ENCODE results near the gene CCDC86.

The CCDC86 gene

DNA sequence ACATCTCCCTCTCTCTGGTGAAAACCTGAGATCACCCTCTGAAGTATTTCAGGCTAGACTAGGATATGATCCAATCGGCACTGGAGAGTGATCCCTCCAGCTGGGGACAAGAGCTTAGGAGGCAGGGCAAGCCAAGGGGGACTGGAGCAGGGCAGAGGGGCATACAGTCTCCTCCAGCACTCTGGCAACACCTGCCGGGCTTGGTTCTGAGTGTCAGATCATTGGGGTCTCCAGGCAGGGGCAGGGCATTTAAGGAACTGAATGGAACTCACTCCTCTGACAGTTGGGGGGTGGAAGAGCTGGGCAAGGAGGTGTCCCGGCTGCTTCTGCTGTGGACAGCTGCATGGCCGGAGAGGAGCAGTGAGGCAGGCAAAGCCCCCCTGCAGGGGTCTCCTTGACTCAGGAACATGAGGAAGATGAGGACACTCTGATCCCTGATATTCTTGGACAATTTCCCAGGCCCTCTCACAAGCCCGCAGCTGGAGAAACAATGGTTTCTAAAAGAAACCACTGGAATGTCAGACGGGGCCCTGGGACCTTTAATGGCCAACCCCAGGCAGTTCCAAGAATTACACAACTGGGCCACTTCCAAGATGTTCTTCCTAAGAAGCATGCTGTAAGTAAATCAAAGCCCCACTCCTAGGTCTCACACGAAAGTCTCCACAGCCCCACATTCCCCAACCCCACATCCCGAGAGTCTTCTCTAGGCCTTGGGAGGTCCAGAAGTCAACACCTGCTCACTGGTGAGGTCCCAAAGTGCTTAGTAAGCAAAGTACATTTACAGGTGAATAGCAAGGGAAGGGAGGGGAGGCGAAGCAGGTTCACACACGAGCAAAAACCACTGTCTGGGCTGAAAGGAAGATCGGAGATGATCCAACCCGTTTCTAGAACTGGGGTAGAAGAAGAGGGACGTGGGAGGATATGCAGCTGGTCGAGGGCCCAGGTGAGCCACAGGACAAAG, 1.2 kb upstream of the CCDC86 start:
- DNase-seq (ENCODE audit: low read depth) = no peak
- no peak overlapping the region for H3K4me3 ChIP-seq (ENCODE audit: low read length)
- TF ChIP-seq CTCF (conservative IDR thresholded peaks at IDR 0.05; ENCODE audit: low read depth, low read length) = no peak

DNA sequence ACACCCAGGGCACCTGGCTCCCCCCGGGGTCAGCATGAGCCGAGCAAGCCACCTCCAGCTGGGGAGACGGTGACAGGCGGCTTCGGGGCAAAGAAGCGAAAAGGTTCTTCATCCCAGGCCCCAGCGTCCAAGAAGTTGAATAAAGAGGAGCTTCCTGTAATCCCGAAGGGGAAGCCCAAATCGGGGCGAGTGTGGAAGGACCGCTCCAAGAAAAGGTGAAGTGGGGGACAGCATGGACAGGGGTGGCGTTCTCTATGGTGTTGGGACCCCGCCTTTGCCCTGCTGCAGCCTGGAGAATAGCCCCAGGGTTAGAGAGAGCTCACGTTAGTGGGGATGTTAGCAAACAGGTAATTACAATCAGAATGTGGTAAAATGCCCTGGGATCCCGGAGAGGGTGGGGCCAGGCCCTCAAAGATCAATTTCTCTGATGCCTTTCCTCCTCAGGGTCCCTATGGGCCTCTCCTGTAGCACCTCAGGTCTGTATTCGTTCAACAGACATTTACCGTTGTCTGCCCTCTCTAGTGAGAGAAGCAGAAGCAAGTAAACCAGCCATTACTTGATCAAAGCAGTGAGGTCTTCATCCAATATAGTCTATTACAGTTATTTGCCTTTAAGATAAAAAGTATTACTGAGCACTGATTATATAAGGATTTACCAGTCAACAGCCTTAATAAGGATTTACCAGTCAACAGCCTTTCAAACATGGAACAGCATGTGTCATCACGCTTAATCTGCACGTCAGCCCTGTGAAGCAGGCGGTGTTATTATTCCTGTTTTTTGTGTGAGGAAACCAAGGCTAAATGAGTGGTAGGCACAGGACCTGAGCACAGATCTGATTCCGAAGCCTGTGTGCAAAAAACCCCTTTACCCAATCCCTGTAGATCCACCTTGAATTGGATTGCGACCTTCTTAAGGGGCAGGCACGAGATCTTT, 1.0 kb downstream of the CCDC86 start:
- DNase-seq (ENCODE audit: low read depth) = peak; percentile 75
- TF ChIP-seq CTCF (conservative IDR thresholded peaks at IDR 0.05; ENCODE audit: low read depth, low read length) = no peak
- H3K4me3 ChIP-seq (ENCODE audit: low read length) = peak overlapping the region; percentile 94

DNA sequence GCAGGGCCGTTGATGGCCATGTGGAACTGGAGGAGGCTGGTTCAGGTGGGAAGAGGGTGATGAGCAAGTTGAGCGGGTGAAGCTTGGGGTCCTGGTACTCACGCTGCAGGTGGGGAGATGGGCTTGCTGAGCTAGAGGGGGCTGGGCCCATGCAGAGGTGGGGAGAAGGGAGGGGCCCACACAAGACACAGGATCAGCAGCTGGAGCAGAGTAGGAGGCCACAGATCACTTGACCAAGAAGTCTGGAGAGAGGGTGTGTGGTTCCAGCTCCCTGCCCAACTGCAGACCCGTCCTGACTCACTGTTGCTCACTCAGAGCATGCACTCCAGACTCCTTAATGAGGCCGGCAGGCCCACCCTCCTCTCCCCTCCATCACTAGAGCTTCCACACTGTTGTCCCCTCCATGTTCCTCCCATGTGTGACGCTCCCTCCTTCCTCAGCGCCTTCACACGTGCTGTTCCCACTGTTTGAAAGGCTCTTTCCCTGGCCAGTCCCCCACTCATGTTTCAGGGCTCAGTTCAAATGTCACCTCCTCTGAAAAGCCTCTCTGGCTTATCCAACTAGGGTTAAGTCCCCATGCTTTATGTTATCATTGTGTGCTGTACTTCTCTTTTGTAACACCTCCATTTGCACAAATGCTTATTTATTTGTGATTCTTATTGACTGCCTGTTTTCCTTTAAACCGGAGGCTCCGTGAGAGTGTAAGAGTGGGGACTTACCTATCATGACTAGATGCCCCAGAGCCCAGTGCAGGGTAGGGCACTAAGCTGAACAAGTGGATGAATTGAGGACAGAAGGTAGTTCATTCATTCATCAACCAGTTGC, 2.3 kb downstream of the CCDC86 start:
- peak overlapping the region; percentile 94 for H3K4me3 ChIP-seq (ENCODE audit: low read length)
- TF ChIP-seq CTCF (conservative IDR thresholded peaks at IDR 0.05; ENCODE audit: low read depth, low read length) = no peak
- no peak for DNase-seq (ENCODE audit: low read depth)

DNA sequence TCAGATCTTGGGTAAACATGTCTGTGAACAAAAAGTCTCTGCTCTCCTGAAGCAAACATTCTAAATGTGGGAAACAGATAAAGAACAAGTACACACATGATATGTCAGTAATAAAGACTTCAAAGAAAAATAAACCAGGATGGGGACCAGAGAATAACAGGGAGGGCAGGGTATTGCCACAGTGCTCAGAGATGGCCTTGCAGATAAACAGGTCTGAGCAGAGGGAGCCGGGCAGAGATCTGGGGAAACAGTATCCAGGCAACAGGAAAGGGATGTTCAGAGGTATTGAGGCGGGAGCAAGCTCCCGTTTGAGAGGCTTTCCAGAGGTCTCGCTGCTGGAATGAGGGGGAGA, 2.9 kb downstream of the CCDC86 start:
- no peak for DNase-seq (ENCODE audit: low read depth)
- H3K4me3 ChIP-seq (ENCODE audit: low read length) = no peak overlapping the region

DNA sequence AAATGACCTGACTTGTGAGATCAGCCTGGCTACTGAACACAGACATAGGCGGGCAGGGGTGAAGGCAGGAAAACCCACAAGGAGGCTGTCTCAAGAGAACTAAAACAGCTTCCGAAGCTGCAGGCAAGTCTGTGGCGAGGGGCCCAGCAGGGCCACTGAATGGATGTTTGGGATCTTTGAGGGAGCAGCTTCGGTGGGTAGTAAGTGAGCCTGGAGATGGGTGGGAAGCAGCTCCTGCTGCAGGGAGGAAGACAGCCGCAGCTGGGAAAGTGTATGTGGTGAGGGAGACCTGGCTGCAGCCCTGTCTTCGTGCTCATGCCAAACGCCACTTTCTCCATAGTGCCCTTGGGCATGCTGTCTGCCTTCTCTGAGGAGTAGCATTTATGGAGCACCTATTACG, 3.4 kb downstream of the CCDC86 start:
- DNase-seq (ENCODE audit: low read depth) = no peak
- no peak for TF ChIP-seq CTCF (conservative IDR thresholded peaks at IDR 0.05; ENCODE audit: low read depth, low read length)
- no peak overlapping the region for H3K4me3 ChIP-seq (ENCODE audit: low read length)

More for the DNA sequence above, 2.9 kb downstream of the CCDC86 start:
- TF ChIP-seq CTCF (conservative IDR thresholded peaks at IDR 0.05; ENCODE audit: low read depth, low read length) = no peak

GRCh38 chr11:60847281-60847680, 5.4 kb downstream of the CCDC86 start:
- DNase-seq (ENCODE audit: low read depth) = no peak
- TF ChIP-seq CTCF (conservative IDR thresholded peaks at IDR 0.05; ENCODE audit: low read depth, low read length) = no peak
- no peak overlapping the region for H3K4me3 ChIP-seq (ENCODE audit: low read length)
